Activated naive CD8-positive, alpha-beta T cell (primary cell): Measurements from ENCODE around the gene CLECL1.
"Not testable (repeated sequence)": the region's sequence is repeated elsewhere in the genome, so short reads cannot be mapped to it uniquely, and the experiment has no call there.

Experiments
- H3K27ac Mint-ChIP-seq: one replicate; pipeline ENCODE4 v1.8.0; 2021; ENCODE audit warnings: mixed read lengths
- H3K27me3 Mint-ChIP-seq: one replicate; pipeline ENCODE4 v1.8.0; 2021; ENCODE audit warnings: mixed read lengths
- H3K36me3 Mint-ChIP-seq: one replicate; pipeline ENCODE4 v1.8.0; 2021; ENCODE audit warnings: mixed read lengths
- H3K4me1 Mint-ChIP-seq: one replicate; pipeline ENCODE4 v1.8.0; 2021; ENCODE audit warnings: low read depth, mixed read lengths
- H3K4me3 Mint-ChIP-seq: one replicate; pipeline ENCODE4 v1.8.0; 2021; ENCODE audit warnings: mild to moderate bottlenecking, mixed read lengths
- H3K9me3 Mint-ChIP-seq: one replicate; pipeline ENCODE4 v1.8.0; 2021; ENCODE audit warnings: low read depth, mixed read lengths

The CLECL1 gene

DNA sequence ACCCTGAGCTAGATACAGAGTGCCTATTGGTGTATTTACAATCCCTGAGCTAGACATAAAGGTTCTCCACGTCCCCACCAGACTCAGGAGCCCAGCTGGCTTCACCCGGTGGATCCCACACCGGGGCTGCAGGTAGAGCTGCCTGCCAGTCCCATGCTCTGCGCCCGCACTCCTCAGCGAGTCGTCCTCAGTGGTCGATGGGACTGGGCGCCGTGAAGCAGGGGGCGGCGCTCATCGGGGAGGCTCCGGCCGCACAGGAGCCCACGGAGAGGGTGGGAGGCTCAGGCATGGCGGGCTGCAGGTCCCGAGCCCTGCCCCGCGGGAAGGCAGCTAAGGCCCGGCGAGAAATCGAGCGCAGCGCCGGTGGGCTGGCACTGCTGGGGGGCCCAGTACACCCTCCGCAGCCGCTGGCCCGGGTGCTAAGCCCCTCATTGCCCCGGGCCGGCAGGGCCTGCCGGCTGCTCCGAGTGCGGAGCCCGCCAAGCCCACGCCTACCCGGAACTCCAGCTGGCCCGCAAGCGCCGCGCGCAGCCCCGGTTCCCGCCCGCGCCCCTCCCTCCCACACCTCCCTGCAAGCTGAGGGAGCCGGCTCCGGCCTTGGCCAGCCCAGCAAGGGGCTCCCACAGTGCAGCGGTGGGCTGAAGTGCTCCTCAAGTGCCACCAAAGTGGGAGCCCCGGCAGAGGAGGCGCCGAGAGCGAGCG is 6.7 kb upstream of the CLECL1 start:
- H3K4me1 Mint-ChIP-seq = peaks cover 73% of the 10 kb centered on the region
- not testable (repeated sequence) for H3K9me3 Mint-ChIP-seq, H3K4me3 Mint-ChIP-seq, H3K27me3 Mint-ChIP-seq, H3K36me3 Mint-ChIP-seq, H3K27ac Mint-ChIP-seq

DNA sequence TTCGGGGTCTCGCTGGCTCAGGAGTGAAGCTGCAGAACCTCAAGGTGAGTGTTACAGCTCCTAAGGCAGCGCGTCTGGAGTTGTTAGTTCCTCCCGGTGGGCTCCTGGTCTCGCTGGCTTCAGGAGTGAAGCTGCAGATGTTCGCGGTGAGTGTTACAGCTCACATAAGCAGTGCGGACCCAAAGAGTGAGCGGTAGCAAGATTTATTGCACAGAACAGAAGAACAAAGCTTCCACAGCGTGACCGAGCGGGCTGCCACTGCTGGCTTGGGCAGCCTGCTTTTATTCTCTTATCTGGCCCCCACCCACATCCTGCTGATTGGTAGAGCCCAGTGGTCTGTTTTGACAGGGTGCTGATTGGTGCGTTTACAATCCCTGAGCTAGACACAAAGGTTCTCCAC is 6.0 kb upstream of the CLECL1 start:
- H3K4me1 Mint-ChIP-seq = peaks cover 72% of the 10 kb centered on the region
- not testable (repeated sequence) for H3K9me3 Mint-ChIP-seq, H3K27me3 Mint-ChIP-seq, H3K36me3 Mint-ChIP-seq
- peak overlapping the region; percentile 20 for H3K4me3 Mint-ChIP-seq
- peak overlapping the region; percentile 77 for H3K27ac Mint-ChIP-seq

DNA sequence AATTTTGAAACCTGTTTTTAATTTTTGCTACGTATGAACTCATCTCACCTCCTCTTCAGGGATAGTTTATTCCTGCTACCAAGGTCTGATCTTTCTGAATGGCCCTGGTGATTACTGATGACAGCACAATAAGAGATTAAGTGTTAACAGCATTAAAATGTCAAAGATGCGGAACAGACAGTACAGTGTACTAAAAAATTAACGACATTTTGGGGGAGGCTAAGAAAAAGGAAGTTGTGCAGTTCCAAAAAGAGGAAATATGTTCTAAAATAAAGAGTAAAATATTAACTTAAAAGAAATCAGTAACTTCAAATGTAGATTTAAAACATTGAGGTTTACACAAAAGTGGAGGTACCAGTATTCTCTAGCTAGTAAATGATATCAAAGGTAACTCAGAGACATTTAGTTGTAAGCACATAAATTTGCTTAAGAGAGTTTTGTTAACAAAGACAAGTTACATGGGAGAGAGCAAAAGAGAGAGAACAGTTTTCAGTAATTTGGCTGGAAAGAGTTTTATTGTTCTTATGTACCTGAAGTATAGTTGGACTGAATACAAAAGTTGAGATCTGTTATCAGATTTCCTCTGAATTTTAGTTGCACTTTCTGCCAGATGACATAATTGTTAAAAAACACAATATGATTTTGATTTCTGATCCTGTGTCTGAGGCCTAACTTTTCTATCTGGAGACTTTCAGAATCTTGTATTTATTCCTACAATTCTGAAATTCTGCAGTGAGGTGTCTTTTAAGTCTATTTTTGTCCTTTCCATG is 4.2 kb upstream of the CLECL1 start:
- Mint-ChIP-seq H3K27ac (peak overlapping the region; percentile 91), H3K36me3 (peaks cover 2% of the 10 kb centered on the region), H3K4me1 (peaks cover 71% of the 10 kb centered on the region), H3K4me3 (peak overlapping the region; percentile 38), H3K9me3 (peaks cover 8% of the 10 kb centered on the region), H3K27me3 (no peaks in the 10 kb centered on the region)

DNA sequence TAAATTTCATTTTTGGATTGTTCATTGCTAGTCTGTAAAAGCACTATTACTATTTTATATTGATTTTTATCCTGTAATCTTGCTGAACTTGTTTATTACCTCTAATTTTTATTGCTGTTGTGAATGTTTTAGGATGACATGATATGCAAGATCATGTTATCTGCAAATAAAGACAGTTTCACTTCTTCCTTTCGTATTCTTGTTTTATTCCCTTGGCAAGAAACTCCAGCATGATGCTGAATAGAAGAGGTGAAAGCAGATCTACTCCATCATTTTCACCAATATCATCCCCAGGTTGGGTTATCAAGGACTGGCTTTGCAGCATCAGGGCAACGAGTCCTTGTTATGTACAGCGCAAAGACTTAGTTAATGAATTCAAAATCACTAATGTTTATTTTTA is 2.7 kb upstream of the CLECL1 start:
- H3K27me3 Mint-ChIP-seq = no peaks in the 10 kb centered on the region
- H3K36me3 Mint-ChIP-seq = peaks cover under 1% of the 10 kb centered on the region
- no peak overlapping the region for H3K27ac Mint-ChIP-seq
- H3K9me3 Mint-ChIP-seq = peaks cover 6% of the 10 kb centered on the region
- H3K4me1 Mint-ChIP-seq = peaks cover 70% of the 10 kb centered on the region
- no peak overlapping the region for H3K4me3 Mint-ChIP-seq

DNA sequence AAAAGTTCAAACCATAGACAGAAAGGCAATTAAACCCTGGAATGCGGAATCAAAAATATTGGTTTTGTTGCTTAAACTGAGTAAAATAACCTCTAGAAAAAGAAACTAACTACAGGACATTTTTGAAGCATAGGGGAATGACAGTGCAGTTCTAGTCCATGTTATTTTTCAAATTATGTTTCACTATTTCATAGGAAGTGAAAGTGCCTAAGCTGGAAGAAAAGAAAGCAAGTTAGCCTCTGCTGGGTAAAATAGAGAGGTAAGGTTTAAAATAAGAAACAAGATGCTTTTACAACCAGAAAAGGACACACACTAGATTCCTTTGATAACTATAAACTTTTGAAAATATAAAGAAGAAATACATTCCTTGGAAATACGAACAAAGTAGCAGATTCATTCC is 1.1 kb downstream of the CLECL1 start:
- H3K4me1 Mint-ChIP-seq = peaks cover 42% of the 10 kb centered on the region
- H3K27ac Mint-ChIP-seq = peak overlapping the region; percentile 81
- H3K27me3 Mint-ChIP-seq = no peaks in the 10 kb centered on the region
- H3K4me3 Mint-ChIP-seq = peak overlapping the region; percentile 80
- peaks cover 4% of the 10 kb centered on the region for H3K9me3 Mint-ChIP-seq
- H3K36me3 Mint-ChIP-seq = no peaks in the 10 kb centered on the region

DNA sequence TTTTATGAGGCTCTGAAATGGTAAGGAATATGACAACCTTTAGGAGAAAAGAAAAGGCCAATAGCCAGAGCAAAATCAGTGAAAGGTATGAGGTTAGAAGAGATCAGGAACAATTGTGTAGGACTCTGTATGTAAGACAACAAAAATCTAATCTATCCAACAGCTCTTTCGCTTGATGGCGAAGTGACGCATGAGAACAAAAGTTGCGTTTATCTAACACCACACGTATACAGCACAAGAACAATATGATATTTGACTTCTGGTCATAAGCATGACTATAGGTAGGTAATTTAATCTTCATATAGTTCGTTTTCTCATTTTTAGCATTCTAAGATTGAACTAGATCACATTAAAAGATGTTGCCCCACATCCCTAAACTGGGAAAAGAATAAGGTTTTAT is 1.5 kb downstream of the CLECL1 start:
- H3K4me3 Mint-ChIP-seq = peak overlapping the region; percentile 80
- no peaks in the 10 kb centered on the region for H3K36me3 Mint-ChIP-seq
- H3K27me3 Mint-ChIP-seq = no peaks in the 10 kb centered on the region
- H3K4me1 Mint-ChIP-seq = peaks cover 38% of the 10 kb centered on the region
- peaks cover 4% of the 10 kb centered on the region for H3K9me3 Mint-ChIP-seq
- peak overlapping the region; percentile 81 for H3K27ac Mint-ChIP-seq

DNA sequence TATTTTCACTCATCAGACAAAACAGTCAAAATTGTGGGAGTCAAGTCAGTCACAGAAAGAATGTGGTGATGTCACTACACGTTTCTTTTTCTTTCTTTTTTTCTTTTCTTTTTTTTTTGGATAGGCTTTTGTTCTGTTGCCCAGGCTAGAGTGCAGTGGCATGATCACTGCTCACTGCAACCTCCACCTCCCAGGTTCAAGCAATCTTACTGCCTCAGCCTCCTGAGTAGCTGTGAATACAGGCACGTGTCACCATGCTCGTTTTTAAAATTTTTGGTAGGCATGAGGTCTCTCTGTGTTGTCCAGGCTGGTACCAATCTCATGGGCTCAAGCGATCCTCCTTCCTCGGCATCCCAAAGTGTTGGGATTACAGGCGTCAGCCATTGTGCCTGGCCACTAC is 2.3 kb downstream of the CLECL1 start:
- Mint-ChIP-seq H3K36me3 (no peaks in the 10 kb centered on the region), H3K9me3 (peaks cover 4% of the 10 kb centered on the region), H3K4me1 (peaks cover 34% of the 10 kb centered on the region), H3K4me3 (peak overlapping the region; percentile 80), H3K27ac (no peak overlapping the region), H3K27me3 (no peaks in the 10 kb centered on the region)

DNA sequence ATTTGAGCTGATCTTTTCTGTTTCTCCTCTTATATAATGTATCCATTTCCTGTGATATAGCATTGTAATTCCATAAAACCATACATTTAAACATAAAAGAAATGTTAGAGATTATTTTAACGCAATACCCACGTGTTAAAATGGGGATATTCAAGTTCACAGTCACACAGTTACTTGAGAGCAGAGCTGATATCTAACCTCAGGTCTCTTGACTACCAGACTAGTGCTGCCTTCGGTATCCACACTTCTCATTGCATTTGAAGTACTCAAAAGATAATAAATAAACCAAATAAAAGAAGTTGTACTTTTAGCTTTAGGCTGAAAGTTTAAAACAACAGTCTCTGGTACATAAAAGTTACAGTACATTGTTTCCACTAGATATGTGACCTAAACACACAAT is 2.9 kb downstream of the CLECL1 start:
- peaks cover 33% of the 10 kb centered on the region for H3K4me1 Mint-ChIP-seq
- no peak overlapping the region for H3K4me3 Mint-ChIP-seq
- no peaks in the 10 kb centered on the region for H3K36me3 Mint-ChIP-seq
- H3K27me3 Mint-ChIP-seq = no peaks in the 10 kb centered on the region
- peaks cover 4% of the 10 kb centered on the region for H3K9me3 Mint-ChIP-seq
- H3K27ac Mint-ChIP-seq = no peak overlapping the region

DNA sequence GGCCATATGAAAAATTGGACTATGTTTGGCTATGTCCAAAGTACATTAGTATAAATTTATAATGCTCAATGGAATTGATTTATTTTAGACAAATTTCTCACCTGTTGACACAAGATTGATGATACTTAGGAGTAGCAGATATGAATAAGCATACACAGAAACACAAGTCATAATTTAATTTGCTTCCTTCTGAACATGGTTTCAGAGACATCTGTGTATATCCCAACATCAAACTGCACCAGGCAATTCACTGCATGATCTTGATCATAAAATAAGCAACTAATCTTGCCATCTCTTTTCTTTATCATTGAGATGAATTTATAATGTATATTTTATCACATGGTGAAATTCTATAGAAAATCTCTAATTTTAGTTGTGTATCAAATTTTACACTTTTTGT is 3.8 kb downstream of the CLECL1 start:
- Mint-ChIP-seq H3K9me3 (peaks cover 4% of the 10 kb centered on the region), H3K36me3 (no peaks in the 10 kb centered on the region), H3K27ac (no peak overlapping the region), H3K4me1 (peaks cover 31% of the 10 kb centered on the region), H3K4me3 (no peak overlapping the region), H3K27me3 (no peaks in the 10 kb centered on the region)

DNA sequence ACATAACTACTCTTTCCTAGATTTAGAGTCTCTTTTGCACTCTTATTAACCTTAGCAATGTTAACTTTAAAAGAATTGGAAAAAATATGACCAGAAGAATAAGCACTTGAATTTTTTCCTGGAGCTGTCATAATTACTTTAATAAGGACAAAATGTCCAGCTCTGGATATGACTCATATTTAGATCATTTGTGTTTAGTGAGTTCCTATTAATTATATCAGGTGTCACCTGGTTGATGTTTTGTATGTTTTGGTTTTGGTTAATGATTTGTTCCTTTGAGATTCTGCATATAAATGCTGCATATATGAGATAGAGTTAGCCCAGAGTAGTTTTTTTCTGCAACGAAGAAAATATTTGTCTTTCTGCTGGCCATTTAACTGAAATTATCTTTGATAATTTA is 5.1 kb downstream of the CLECL1 start:
- no peak overlapping the region for H3K4me3 Mint-ChIP-seq
- H3K9me3 Mint-ChIP-seq = peaks cover 2% of the 10 kb centered on the region

DNA sequence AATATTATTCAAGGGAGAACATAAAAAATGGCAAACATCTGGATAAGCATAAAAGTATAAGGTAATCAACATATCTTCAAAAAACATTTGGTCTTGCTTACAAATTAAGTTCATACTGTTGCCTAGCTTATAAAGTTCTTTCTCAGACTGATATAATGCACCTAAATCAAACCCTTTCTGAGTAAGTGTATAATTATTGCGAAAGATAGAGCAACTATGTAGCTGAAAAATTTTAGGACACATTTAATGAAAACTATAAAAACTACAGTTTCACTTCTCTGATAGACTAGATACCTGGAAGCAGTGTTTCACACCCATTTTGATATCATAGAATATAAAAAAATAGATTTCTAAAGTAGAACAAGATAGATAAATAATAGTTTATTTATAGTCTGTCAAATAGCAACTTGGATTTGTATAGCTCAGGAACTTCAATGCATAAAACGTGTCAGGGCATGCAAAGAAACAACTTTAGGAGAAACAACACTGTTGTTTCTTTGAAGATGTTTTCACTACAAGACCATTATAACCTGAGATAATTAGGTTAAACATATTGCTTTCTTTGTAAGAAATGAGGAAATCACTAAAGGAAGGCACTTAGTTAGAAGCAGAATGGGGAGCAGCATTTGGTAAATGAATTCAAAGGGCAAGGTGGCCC is 7.6 kb downstream of the CLECL1 start:
- Mint-ChIP-seq H3K4me3 (no peak overlapping the region), H3K27me3 (no peaks in the 10 kb centered on the region), H3K4me1 (peaks cover 19% of the 10 kb centered on the region), H3K36me3 (peaks cover 5% of the 10 kb centered on the region), H3K9me3 (no peaks in the 10 kb centered on the region), H3K27ac (no peak overlapping the region)

More for the DNA sequence above, 5.1 kb downstream of the CLECL1 start:
- H3K27ac Mint-ChIP-seq = no peak overlapping the region
- no peaks in the 10 kb centered on the region for H3K36me3 Mint-ChIP-seq
- H3K27me3 Mint-ChIP-seq = no peaks in the 10 kb centered on the region
- peaks cover 23% of the 10 kb centered on the region for H3K4me1 Mint-ChIP-seq

DNA sequence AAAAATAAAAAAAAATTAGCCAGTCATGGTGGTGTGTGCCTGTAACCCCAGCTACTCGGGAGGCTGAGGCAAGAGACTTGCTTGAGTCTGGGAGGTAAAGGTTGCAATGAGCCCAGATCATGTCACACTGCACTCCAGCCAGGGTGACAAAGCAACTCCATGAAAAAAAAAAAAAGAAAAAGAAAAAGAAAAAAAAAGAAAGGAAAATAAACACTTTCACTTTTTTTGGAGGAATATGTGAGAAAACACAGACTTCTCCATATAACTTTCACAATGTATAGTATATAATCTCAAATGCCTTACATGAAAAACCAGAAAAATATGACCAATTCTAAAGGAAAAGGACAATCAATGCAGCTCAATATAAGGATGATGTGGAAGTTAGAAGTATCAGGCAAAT is 8.9 kb downstream of the CLECL1 start:
- peaks cover 19% of the 10 kb centered on the region for H3K4me1 Mint-ChIP-seq
- no peak overlapping the region for H3K4me3 Mint-ChIP-seq
- no peak overlapping the region for H3K27ac Mint-ChIP-seq
- no peaks in the 10 kb centered on the region for H3K9me3 Mint-ChIP-seq
- no peaks in the 10 kb centered on the region for H3K27me3 Mint-ChIP-seq
- peaks cover 5% of the 10 kb centered on the region for H3K36me3 Mint-ChIP-seq

DNA sequence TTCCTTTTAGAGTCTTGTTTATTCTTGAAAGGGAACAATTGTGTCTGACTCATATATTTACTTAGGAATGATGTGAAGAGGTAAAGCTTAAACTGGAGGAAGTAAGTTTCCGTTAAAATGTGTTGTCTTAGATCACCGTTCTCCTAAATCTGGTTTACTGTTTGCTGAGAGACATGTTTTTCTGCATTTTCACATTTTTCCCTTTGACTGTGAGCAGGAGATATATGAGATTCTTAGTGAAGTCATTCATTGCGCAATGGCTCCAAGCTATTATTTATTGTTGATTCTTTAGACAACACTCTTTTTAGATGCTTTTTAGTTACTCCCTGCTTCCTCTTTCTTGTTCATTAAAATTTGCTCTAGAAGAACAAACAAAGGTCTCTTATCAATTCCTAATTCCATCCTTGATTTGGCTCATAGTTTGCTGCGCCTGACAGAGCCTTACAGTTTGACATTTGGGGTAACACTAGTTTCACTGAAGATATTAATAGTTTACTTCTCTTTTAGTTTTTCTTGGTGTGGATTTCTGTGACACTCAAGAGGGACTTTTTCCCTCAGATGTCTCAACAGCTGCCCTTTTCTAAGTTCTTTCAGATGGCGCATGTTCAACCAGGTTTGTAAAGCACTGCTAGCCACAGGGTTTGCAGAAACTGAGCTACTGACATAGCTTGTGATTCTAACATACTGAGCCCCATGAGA is 11.4 kb downstream of the CLECL1 start:
- no peaks in the 10 kb centered on the region for H3K9me3 Mint-ChIP-seq
- no peak overlapping the region for H3K27ac Mint-ChIP-seq
- H3K4me3 Mint-ChIP-seq = no peak overlapping the region
- peaks cover 5% of the 10 kb centered on the region for H3K36me3 Mint-ChIP-seq
- H3K27me3 Mint-ChIP-seq = no peaks in the 10 kb centered on the region
- H3K4me1 Mint-ChIP-seq = peaks cover 19% of the 10 kb centered on the region

DNA sequence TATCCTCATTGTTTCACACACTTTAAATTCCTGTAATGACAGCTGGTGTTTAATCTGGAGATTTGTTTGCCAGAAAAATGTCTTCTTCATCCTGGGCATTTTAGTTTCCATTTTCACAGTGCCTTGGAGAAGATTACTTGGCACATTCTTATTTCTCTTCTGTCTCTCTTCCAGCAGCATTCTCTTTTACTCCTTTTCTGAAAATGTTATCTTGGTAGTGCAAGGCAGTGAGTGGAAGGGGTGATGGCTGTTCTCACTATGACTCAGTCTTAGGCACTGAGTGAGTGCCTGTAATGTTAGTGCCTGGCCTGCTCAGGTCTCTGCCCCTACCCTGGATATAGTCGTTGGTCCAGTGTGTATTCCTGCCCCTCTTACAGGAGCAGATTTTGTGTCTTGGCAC is 13.1 kb downstream of the CLECL1 start:
- no peak overlapping the region for H3K4me3 Mint-ChIP-seq
- H3K9me3 Mint-ChIP-seq = no peaks in the 10 kb centered on the region
- H3K27ac Mint-ChIP-seq = no peak overlapping the region

DNA sequence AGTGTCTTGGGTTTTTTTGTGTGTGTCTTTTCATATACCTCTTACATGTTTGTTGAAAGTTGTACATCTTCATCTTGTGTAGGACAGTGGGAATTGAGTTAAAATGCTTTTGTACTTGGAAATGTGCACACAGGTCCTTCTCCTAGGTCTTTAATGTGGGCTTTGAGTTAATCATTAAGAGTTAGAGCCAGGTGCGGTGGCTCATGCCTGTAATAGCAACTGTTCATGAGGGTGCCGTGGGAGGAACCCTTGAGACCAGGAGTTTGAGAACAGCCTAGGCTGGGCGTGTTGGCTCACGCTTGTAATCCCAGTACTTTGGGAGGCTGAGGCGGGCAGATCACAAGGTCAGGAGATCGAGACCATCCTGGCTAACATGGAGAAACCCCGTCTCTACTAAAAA is 13.9 kb downstream of the CLECL1 start:
- H3K27ac Mint-ChIP-seq = no peak overlapping the region
- H3K9me3 Mint-ChIP-seq = no peaks in the 10 kb centered on the region
- H3K4me3 Mint-ChIP-seq = no peak overlapping the region

More for the DNA sequence above, 13.1 kb downstream of the CLECL1 start:
- H3K36me3 Mint-ChIP-seq = peaks cover 5% of the 10 kb centered on the region
- no peaks in the 10 kb centered on the region for H3K27me3 Mint-ChIP-seq
- peaks cover 30% of the 10 kb centered on the region for H3K4me1 Mint-ChIP-seq

More for the DNA sequence above, 13.9 kb downstream of the CLECL1 start:
- H3K36me3 Mint-ChIP-seq = peaks cover 5% of the 10 kb centered on the region
- H3K27me3 Mint-ChIP-seq = no peaks in the 10 kb centered on the region
- peaks cover 30% of the 10 kb centered on the region for H3K4me1 Mint-ChIP-seq
